ENCODE results near the gene GAN.
A peak's percentile ranks its signal among the peaks of the same experiment; 100 is the strongest.

GAN gene

GRCh38 chr16:81314603-81315270 is at the start of gene GAN:
TSS of gene GAN (plus strand) at chr16:81314962. CDS start at chr16:81315114, 152 bp downstream.
- DNase-seq = peak; percentile 94

- no peak for DNase-seq
These were observed 49.7 kb upstream of the GAN start for GRCh38 chr16:81265052-81265451.

- DNase-seq = no peak
These were observed 48.9 kb upstream of the GAN start for GRCh38 chr16:81265658-81266451.

GRCh38 chr16:81266680-81267095 is 48.1 kb upstream of the GAN start:
- DNase-seq = no peak

GRCh38 chr16:81268509-81268908 is 46.3 kb upstream of the GAN start:
- DNase-seq = no peak

- no peak for DNase-seq
These were observed 41.4 kb upstream of the GAN start for GRCh38 chr16:81273223-81273950.

- no peak for DNase-seq
These were observed 39.7 kb upstream of the GAN start for GRCh38 chr16:81275064-81275532.

GRCh38 chr16:81275795-81276194 is 39.0 kb upstream of the GAN start:
- DNase-seq = no peak

GRCh38 chr16:81276323-81276722 is 38.4 kb upstream of the GAN start:
- no peak for DNase-seq

GRCh38 chr16:81277541-81278080 is 37.2 kb upstream of the GAN start:
- DNase-seq = no peak

- no peak for DNase-seq
These were observed 36.2 kb upstream of the GAN start for GRCh38 chr16:81278526-81278925.

GRCh38 chr16:81279392-81279791 is 35.4 kb upstream of the GAN start:
- DNase-seq = no peak

- DNase-seq = peak; percentile 19
These were observed 34.4 kb upstream of the GAN start for GRCh38 chr16:81280393-81280792.

GRCh38 chr16:81283044-81283443 is 31.7 kb upstream of the GAN start:
- no peak for DNase-seq

- DNase-seq = no peak
These were observed 29.7 kb upstream of the GAN start for GRCh38 chr16:81284995-81285600.

- no peak for DNase-seq
These were observed 28.6 kb upstream of the GAN start for GRCh38 chr16:81286190-81286589.

- DNase-seq = no peak
These were observed 23.6 kb upstream of the GAN start for GRCh38 chr16:81291117-81291516.

- no peak for DNase-seq
These were observed 21.8 kb upstream of the GAN start for GRCh38 chr16:81292936-81293335.

- DNase-seq = no peak
These were observed 20.6 kb upstream of the GAN start for GRCh38 chr16:81293909-81294802.

GRCh38 chr16:81296631-81297030 is 18.1 kb upstream of the GAN start:
- DNase-seq = no peak

- no peak for DNase-seq
These were observed 7.0 kb upstream of the GAN start for GRCh38 chr16:81307770-81308169.

All from KG1 (cell line).